Hepatocyte (in vitro differentiated cells): Measurements from ENCODE around the gene HHATL.

Experiments
- EZH2 ChIP-seq: fragments of 200-600 bp; sonication (generic); IDR thresholded peaks from 2 replicates; pipeline ENCODE4 v1.6.1; 2016; ENCODE audit warnings: antibody characterized with exemption, mild to moderate bottlenecking, borderline replicate concordance
- EZH2phosphoT487 ChIP-seq: fragments of 200-600 bp; sonication (generic); IDR thresholded peaks from one replicate; pipeline ENCODE4 v1.6.1; 2018; ENCODE audit warnings: antibody characterized with exemption, mild to moderate bottlenecking, low read depth, moderate library complexity; ENCODE audit not compliant: unreplicated experiment, severe bottlenecking
- TF ChIP-seq, protein P1 (sequence below): fragments of 200-600 bp; sonication (generic); IDR thresholded peaks from 2 replicates; pipeline ENCODE4 v1.5.1; 2016; ENCODE audit warnings: antibody characterized with exemption, mild to moderate bottlenecking; ENCODE audit not compliant: poor library complexity

DNA sequence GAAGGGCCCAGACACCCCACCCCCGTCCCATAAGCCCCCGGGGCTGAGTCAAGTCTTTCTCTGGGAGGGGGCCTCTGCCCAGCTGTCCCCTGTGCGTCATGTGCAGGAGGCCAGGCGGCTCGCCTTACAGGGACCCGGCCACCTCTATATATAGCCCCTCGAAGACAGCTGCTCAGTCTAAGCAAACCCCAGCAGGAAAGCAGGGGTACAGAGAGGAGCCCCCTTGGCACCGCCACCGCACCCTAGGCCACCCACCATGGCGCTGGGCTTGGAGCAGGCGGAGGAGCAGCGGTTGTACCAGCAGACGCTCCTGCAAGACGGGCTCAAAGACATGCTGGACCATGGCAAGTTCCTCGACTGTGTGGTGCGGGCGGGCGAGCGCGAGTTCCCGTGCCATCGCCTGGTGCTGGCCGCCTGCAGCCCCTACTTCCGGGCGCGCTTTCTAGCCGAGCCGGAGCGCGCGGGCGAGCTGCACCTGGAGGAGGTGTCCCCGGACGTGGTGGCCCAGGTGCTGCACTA, 17.2 kb downstream of the HHATL start, which contains the start of gene KLHL40:
- TF ChIP-seq EZH2phosphoT487, result no peak
- TF ChIP-seq EZH2, result no peak
- TF ChIP-seq, protein P1, sequence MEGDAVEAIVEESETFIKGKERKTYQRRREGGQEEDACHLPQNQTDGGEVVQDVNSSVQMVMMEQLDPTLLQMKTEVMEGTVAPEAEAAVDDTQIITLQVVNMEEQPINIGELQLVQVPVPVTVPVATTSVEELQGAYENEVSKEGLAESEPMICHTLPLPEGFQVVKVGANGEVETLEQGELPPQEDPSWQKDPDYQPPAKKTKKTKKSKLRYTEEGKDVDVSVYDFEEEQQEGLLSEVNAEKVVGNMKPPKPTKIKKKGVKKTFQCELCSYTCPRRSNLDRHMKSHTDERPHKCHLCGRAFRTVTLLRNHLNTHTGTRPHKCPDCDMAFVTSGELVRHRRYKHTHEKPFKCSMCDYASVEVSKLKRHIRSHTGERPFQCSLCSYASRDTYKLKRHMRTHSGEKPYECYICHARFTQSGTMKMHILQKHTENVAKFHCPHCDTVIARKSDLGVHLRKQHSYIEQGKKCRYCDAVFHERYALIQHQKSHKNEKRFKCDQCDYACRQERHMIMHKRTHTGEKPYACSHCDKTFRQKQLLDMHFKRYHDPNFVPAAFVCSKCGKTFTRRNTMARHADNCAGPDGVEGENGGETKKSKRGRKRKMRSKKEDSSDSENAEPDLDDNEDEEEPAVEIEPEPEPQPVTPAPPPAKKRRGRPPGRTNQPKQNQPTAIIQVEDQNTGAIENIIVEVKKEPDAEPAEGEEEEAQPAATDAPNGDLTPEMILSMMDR, result no peak
